Sigmoid colon (tissue), 7 donors: ENCODE results near the gene ITGAD. TPM values are rescaled to one million over a fixed set of nuclear protein-coding genes. Genes with fewer than 3 reads are reported as not detected.

Experiments used
- DNase-seq: peaks from one replicate; pipeline ENCODE4 v3.0.0-alpha.2; 2019
- H3K27ac ChIP-seq, 4 donors: fragments of 200-600 bp; sonication (generic); one replicate each; pipeline ENCODE4 v1.5.1; 2016 to 2019; ENCODE audit warnings: mild to moderate bottlenecking in 1 of 4
- H3K27me3 ChIP-seq, 3 donors: fragments of 200-600 bp; sonication (generic); one replicate each; pipeline ENCODE4 v1.5.1; 2019; ENCODE audit warnings: mild to moderate bottlenecking in 1 of 3
- H3K36me3 ChIP-seq, 4 donors: fragments of 200-600 bp; sonication (generic); one replicate each; pipeline ENCODE4 v1.5.1; 2016 to 2019
- H3K4me1 ChIP-seq, 4 donors: fragments of 200-600 bp; sonication (generic); one replicate each; pipeline ENCODE4 v1.5.1; 2017 to 2019
- H3K4me3 ChIP-seq, 4 donors: fragments of 200-600 bp; sonication (generic); one replicate each; pipeline ENCODE4 v1.5.1; 2017 to 2019; ENCODE audit warnings: mild to moderate bottlenecking in 2 of 4, moderate library complexity in 1 of 4
- H3K9me3 ChIP-seq, 4 donors: fragments of 200-600 bp in 3 of 4; sonication (generic) in 3 of 4; one replicate each; pipeline versions ENCODE4 v1.5.1 to v1.6.1; 2013 to 2019
- CTCF ChIP-seq, 4 experiments: fragments of 450-650 bp in 3 of 4; fragments of 200-600 bp in 1 of 4; IDR thresholded peaks; one replicate each; pipeline ENCODE4 v1.5.1; 2016 to 2019; ENCODE audit warnings: antibody characterized with exemption in 4 of 4, mild to moderate bottlenecking in 3 of 4, moderate library complexity in 2 of 4
- EP300 ChIP-seq, 4 donors: sonication (generic); formaldehyde crosslinking; IDR thresholded peaks; one replicate each; pipeline ENCODE4 v1.6.1; 2017; ENCODE audit warnings: antibody characterized with exemption in 4 of 4
- POLR2A ChIP-seq, 2 donors: fragments of 450-650 bp; IDR thresholded peaks; one replicate each; pipeline ENCODE4 v1.6.1; 2016; ENCODE audit warnings: antibody characterized with exemption in 2 of 2, mild to moderate bottlenecking in 2 of 2, moderate library complexity in 2 of 2
- POLR2AphosphoS5 ChIP-seq, 4 donors: sonication (generic); formaldehyde crosslinking; IDR thresholded peaks; one replicate each; pipeline ENCODE4 v1.6.1; 2017; ENCODE audit warnings: antibody characterized with exemption in 4 of 4
- WGBS, 2 donors: extraction: QIAGEN DNeasy Blood & Tissue Kit; methylation state at CpG; one replicate each; pipeline ENCODE4 v1.1.7; 2013; 5-methylcytosine and 5-hydroxymethylcytosine counted together
- intact Hi-C: fragments of 100-400 bp; cut with DNase I; formaldehyde crosslinking; loops from one replicate; pipeline ENCODE4 v1.15.1; 2023
- polyA plus RNA-seq, 3 donors: library from polyadenylated mRNA; stranded (reverse); fragments of 200-250 nt; gene quantifications; one replicate each; pipeline ENCODE4 v1.2.3, GENCODE V29; 2013
- total RNA-seq, 4 donors: library from RNA; depleted of rRNA; stranded (reverse); fragments of >200 nt; gene quantifications; one replicate each; pipeline ENCODE4 v1.1.0, GENCODE V29; 2016
- donor health status: healthy with polysubstance abuse.
- donor health status: Bipolar disorder and iron deficiency.
- donor health status: healthy.

The ITGAD gene
- total and polyA plus RNA-seq, 7 donors: 0.22 TPM; not detected in 6

DNA sequence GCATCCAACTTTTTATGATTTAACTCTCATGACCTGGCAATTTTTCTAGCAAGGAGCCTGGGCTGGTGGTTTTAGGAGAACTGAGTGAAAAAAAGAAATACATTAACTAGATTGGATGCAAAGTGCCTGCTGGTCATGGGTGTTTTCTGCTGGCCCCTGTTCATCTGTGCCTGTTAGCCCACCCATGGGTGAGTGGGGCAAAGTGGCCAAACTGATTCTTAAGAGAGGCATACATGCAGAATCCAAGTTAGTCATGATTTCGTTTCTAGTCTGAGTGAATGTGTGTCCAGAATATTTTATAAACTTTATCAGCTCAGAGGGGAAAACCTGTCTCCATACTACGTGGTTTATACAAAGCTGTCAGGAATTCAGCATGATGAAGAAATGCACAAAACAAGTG, 4.6 kb upstream of the ITGAD start:
- intact Hi-C loops: no loop called here
- no peak for DNase-seq
- Histone ChIP-seq H3K9me3 (no peaks in the 10 kb centered on the region), H3K27ac (no peak overlapping the region), H3K36me3 (no peaks in the 10 kb centered on the region), H3K27me3 (peaks cover 0 to 11% (median 0%) of the 10 kb centered on the region in 3 donors), H3K4me3 (no peak overlapping the region), H3K4me1 (no peaks in the 10 kb centered on the region)
- TF ChIP-seq POLR2AphosphoS5 (IDR thresholded peaks at IDR 0.05): no peak
- no peak for TF ChIP-seq EP300 (IDR thresholded peaks at IDR 0.05)
- WGBS, 2 donors: 70 to 80% methylated on average over 2 of the region's 2 CpGs

- Histone ChIP-seq H3K4me1 (no peaks in the 10 kb centered on the region), H3K36me3 (no peaks in the 10 kb centered on the region), H3K27ac (no peak overlapping the region), H3K9me3 (no peaks in the 10 kb centered on the region), H3K27me3 (no peaks in the 10 kb centered on the region), H3K4me3 (no peak overlapping the region)
- intact Hi-C loops: no loop called here
- DNase-seq: no peak
- 66 to 75% methylated on average over 6 of the region's 6 CpGs for WGBS, 2 donors
- TF ChIP-seq CTCF (IDR thresholded peaks at IDR 0.05) (no peak), EP300 (IDR thresholded peaks at IDR 0.05) (no peak), POLR2A (IDR thresholded peaks at IDR 0.05) (no peak), POLR2AphosphoS5 (IDR thresholded peaks at IDR 0.05) (no peak)
Measured at GRCh38 chr16:31390504-31391041, 2.6 kb upstream of the ITGAD start.

- Histone ChIP-seq H3K9me3 (peaks cover 0 to 2% (median under 1%) of the 10 kb centered on the region in 4 donors), H3K27me3 (no peaks in the 10 kb centered on the region), H3K36me3 (no peaks in the 10 kb centered on the region), H3K4me3 (no peak overlapping the region), H3K4me1 (no peaks in the 10 kb centered on the region), H3K27ac (no peak overlapping the region)
- intact Hi-C loops: no loop called here
- TF ChIP-seq POLR2A (IDR thresholded peaks at IDR 0.05): no peak
- TF ChIP-seq CTCF (IDR thresholded peaks at IDR 0.05): no peak
- no peak for TF ChIP-seq POLR2AphosphoS5 (IDR thresholded peaks at IDR 0.05)
- no peak for TF ChIP-seq EP300 (IDR thresholded peaks at IDR 0.05)
- peak; percentile 68 for DNase-seq
- WGBS, 2 donors: 49 to 78% methylated on average over 6 of the region's 6 CpGs
Measured at GRCh38 chr16:31395647-31396046, 2.5 kb downstream of the ITGAD start.

DNA sequence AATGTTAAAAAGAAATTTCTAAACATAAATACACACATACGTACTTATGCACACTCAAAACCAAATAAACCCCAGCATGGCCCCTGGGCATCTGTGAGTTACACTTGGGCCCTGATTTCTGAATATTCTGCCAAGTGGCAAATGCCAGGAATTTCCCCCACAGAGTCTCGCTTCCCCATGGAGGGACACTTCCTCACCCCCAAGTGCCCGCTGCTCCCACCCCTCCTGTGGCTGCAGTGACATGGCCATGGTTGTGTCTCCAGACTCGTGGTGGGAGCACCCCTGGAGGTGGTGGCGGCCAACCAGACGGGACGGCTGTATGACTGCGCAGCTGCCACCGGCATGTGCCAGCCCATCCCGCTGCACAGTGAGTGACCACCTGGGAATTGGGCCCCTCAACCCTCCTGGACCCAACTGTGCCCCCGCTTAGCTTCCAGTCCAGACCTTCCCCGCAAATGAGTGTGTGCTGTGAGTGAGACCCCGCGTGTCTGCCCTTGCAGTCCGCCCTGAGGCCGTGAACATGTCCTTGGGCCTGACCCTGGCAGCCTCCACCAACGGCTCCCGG, 4.0 kb downstream of the ITGAD start:
- no peak overlapping the region for H3K27ac ChIP-seq
- TF ChIP-seq POLR2AphosphoS5 (IDR thresholded peaks at IDR 0.05) (no peak), CTCF (IDR thresholded peaks at IDR 0.05) (no peak), POLR2A (IDR thresholded peaks at IDR 0.05) (no peak)
- intact Hi-C loops: no loop called here
- 80 to 82% methylated on average over 18 of the region's 18 CpGs for WGBS, 2 donors
- H3K4me1 ChIP-seq: no peaks in the 10 kb centered on the region
- H3K4me3 ChIP-seq: no peak overlapping the region
- peaks cover 0 to 2% (median under 1%) of the 10 kb centered on the region in 4 donors for H3K9me3 ChIP-seq
- H3K27me3 ChIP-seq: no peaks in the 10 kb centered on the region
- H3K36me3 ChIP-seq: no peaks in the 10 kb centered on the region
- DNase-seq: no peak

DNA sequence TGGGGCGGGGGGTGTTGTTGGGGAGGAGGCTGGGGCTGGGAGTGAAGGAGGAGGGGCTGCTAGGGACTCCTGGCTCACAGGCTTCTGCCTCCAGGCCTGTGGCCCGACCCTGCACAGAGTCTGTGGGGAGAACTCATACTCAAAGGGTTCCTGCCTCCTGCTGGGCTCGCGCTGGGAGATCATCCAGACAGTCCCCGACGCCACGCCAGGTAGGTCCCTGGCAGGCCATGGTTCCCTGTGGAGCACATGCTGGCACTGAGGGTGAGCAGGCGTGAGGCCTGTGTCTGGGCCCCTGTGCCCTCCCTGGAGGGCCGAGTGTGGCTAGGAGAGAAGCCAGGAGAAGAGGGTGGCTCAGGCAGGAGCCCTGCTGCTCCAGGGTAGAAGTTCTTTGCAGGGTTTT, 4.6 kb downstream of the ITGAD start:
- WGBS, 2 donors: 82% methylated on average over 9 of the region's 9 CpGs
- H3K4me3 ChIP-seq: no peak overlapping the region
- peaks cover 0 to 2% (median under 1%) of the 10 kb centered on the region in 4 donors for H3K9me3 ChIP-seq
- intact Hi-C loops: no loop called here
- no peaks in the 10 kb centered on the region for H3K4me1 ChIP-seq
- no peak for DNase-seq
- H3K27me3 ChIP-seq: no peaks in the 10 kb centered on the region
- no peaks in the 10 kb centered on the region for H3K36me3 ChIP-seq
- no peak overlapping the region for H3K27ac ChIP-seq
- TF ChIP-seq POLR2A (IDR thresholded peaks at IDR 0.05): no peak
- TF ChIP-seq CTCF (IDR thresholded peaks at IDR 0.05): no peak
- TF ChIP-seq EP300 (IDR thresholded peaks at IDR 0.05): no peak
- TF ChIP-seq POLR2AphosphoS5 (IDR thresholded peaks at IDR 0.05): no peak
